Bronchus fibroblast of lung (primary cell): ENCODE results near the gene APBA1. TPM values are rescaled to one million over a fixed set of nuclear protein-coding genes. Genes with fewer than 3 reads are reported as not detected.

Experiments used
- total RNA-seq: library from RNA; depleted of rRNA; stranded (reverse); fragments of >200 nt; gene quantifications from 2 replicates; pipeline ENCODE4 v1.2.3, GENCODE V29; 2015

The APBA1 gene
- 1.5 and 1.9 TPM in 2 replicates for total RNA-seq

DNA sequence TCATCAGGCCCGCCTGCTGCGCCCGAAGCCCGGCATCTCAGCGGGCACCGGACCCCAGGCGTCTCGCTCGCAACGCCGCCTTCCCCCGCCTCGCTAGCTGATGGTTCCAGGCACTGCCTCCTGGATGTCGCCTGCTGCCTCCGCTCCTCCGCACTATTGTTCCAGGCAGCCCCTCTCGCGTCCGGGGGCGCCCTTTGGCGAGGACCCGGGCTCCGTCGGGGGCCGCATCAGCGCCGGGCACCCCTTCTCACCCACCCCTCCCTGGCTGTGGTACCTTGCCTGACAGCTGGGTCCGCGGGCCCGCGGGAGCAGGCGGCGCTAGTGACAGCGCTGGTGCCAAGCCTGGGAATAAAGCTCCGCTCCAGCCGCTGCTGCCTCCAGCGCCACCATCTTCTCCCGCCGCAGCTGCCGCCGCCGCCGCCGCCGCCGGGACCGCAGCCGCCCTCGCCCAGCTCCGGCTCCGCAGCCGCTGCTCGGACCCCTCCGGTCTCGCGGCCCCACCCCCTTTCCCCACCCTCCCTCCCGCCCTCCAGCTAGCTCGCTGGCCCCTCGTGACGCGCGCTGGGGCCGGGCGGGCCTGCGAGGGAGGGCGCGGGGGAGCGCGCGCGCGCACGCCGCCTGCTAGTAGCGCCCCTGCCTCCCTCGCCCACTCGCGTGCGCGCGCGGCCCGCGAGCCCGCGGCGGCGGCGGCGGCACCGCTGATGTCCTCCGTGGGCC, at the start of gene APBA1:
Gene APBA1, minus strand, starts transcription at position 493 of the 717 bp plus-strand sequence.

Other genes starting within 250 kb of the APBA1 start
- gene PTAR1, start 87.6 kb upstream of the APBA1 start, total RNA-seq, result 20.8 and 27.1 TPM in 2 replicates
- gene CFAP95, start 148.4 kb upstream of the APBA1 start, total RNA-seq, result not detected in 2 replicates